Right lobe of liver (tissue), 4 donors: ENCODE data around the gene AGAP2.

ENCODE experiments used
- CTCF ChIP-seq, 4 donors: fragments of 200-600 bp in 3 of 4; fragments of 450-650 bp in 1 of 4; IDR thresholded peaks; one replicate each; pipeline versions ENCODE4 v1.5.1 to v1.8.0; 2016 to 2022; ENCODE audit warnings: antibody characterized with exemption in 4 of 4, mild to moderate bottlenecking in 2 of 4
- POLR2A ChIP-seq: fragments of 450-650 bp; IDR thresholded peaks from one replicate; pipeline ENCODE4 v1.6.1; 2017; ENCODE audit warnings: antibody characterized with exemption, mild to moderate bottlenecking
- donor health status: DM: no; HTN: no; CAD: no.
- donor health status: DM: no; HTN: no; CAD: no.
- donor health status: DM: no; HTN: yes; CAD: no.

GRCh38 chr12:57783861-57784260, 45.3 kb upstream of the AGAP2 start:
- TF ChIP-seq POLR2A (no peak), CTCF (IDR thresholded peaks at IDR 0.05) (no peak)
